Astrocyte (in vitro differentiated cells and primary cell): Measurements from ENCODE around the gene RIMBP2. TPM values are rescaled to one million over a fixed set of nuclear protein-coding genes. Genes with fewer than 3 reads are reported as not detected.

ENCODE experiments used
- DNase-seq: peaks from one replicate; pipeline ENCODE4 v3.0.0-alpha.2; 2010; ENCODE audit warnings: low read depth
- FAIRE-seq: peaks from 2 replicates; lab custom pipeline; 2011; peaks lifted over from hg19 to GRCh38; lab: Jason Lieb, UNC
- H2AFZ ChIP-seq: 2 replicates; pipeline ENCODE4 v1.6.0; 2012; ENCODE audit warnings: low read depth, low read length, inconsistent platforms
- H3K27ac ChIP-seq: 2 replicates; pipeline ENCODE4 v1.5.1; 2011; ENCODE audit warnings: low read depth, low read length, inconsistent platforms
- H3K27me3 ChIP-seq: 2 replicates; pipeline ENCODE4 v1.6.0; 2011; ENCODE audit warnings: low read length, inconsistent platforms; ENCODE audit not compliant: insufficient read depth
- H3K36me3 ChIP-seq: 2 replicates; pipeline ENCODE4 v1.5.1; 2011; ENCODE audit warnings: low read length, inconsistent platforms; ENCODE audit not compliant: insufficient read depth
- H3K4me1 ChIP-seq: 2 replicates; pipeline ENCODE4 v1.5.1; 2011; ENCODE audit warnings: low read length, inconsistent platforms; ENCODE audit not compliant: insufficient read depth
- H3K4me2 ChIP-seq: 2 replicates; pipeline ENCODE4 v1.6.0; 2012; ENCODE audit warnings: low read length, inconsistent platforms
- H3K4me3 ChIP-seq: 2 replicates; pipeline ENCODE4 v1.5.1; 2011; ENCODE audit warnings: low read depth, mild to moderate bottlenecking, low read length, inconsistent platforms; ENCODE audit not compliant: insufficient read depth
- H3K79me2 ChIP-seq: 2 replicates; pipeline ENCODE4 v1.6.0; 2012; ENCODE audit warnings: mild to moderate bottlenecking, low read length, inconsistent platforms; ENCODE audit not compliant: insufficient read depth
- H3K9ac ChIP-seq: 2 replicates; pipeline ENCODE4 v1.6.0; 2012; ENCODE audit warnings: mild to moderate bottlenecking, low read length, inconsistent platforms
- H3K9me3 ChIP-seq: 2 replicates; pipeline ENCODE4 v1.5.1; 2012; ENCODE audit warnings: low read depth, mild to moderate bottlenecking, low read length, inconsistent platforms; ENCODE audit not compliant: insufficient read depth
- H4K20me1 ChIP-seq: 2 replicates; pipeline ENCODE4 v1.6.0; 2012; ENCODE audit warnings: low read length, inconsistent platforms; ENCODE audit not compliant: insufficient read depth
- H3K27ac Mint-ChIP-seq: one replicate; pipeline ENCODE4 v1.8.0; 2021; ENCODE audit warnings: mild to moderate bottlenecking, mixed read lengths; ENCODE audit not compliant: unreplicated experiment
- H3K27me3 Mint-ChIP-seq: one replicate; pipeline ENCODE4 v1.8.0; 2021; ENCODE audit warnings: low read depth, mixed read lengths; ENCODE audit not compliant: unreplicated experiment
- H3K36me3 Mint-ChIP-seq: one replicate; pipeline ENCODE4 v1.8.0; 2021; ENCODE audit warnings: low read depth, mixed read lengths; ENCODE audit not compliant: unreplicated experiment
- H3K4me1 Mint-ChIP-seq: one replicate; pipeline ENCODE4 v1.8.0; 2021; ENCODE audit warnings: low read depth, mixed read lengths; ENCODE audit not compliant: unreplicated experiment
- H3K4me3 Mint-ChIP-seq: one replicate; pipeline ENCODE4 v1.8.0; 2021; ENCODE audit warnings: mild to moderate bottlenecking, moderate library complexity, mixed read lengths; ENCODE audit not compliant: unreplicated experiment
- H3K9me3 Mint-ChIP-seq: one replicate; pipeline ENCODE4 v1.8.0; 2021; ENCODE audit warnings: mild to moderate bottlenecking, mixed read lengths; ENCODE audit not compliant: unreplicated experiment
- EZH2 ChIP-seq: IDR thresholded peaks from 2 replicates; pipeline ENCODE4 v1.6.1; 2012; ENCODE audit warnings: mild to moderate bottlenecking, low read length, inconsistent platforms; ENCODE audit not compliant: insufficient read depth
- total RNA-seq: library from RNA; stranded (reverse); gene quantifications from 2 replicates; pipeline ENCODE4 v1.2.1, GENCODE V29; 2021
- TF ChIP-seq, protein P1 (sequence below): IDR thresholded peaks from 2 replicates; pipeline ENCODE4 v1.5.1; 2011; ENCODE audit warnings: low read depth, mild to moderate bottlenecking, inconsistent platforms, low read length, moderate library complexity; ENCODE audit not compliant: insufficient read depth

Gene RIMBP2
- total RNA-seq, 1 donor from 2014 or later = 2.2 TPM

GRCh38 chr12:130703733-130704375 lies 12.2 kb downstream of the RIMBP2 start:
- peaks cover 10% of the 10 kb centered on the region for H3K9me3 Mint-ChIP-seq
- no peak overlapping the region for H3K27ac Mint-ChIP-seq
- peaks cover 14% of the 10 kb centered on the region for H3K27me3 Mint-ChIP-seq
- H3K4me2 ChIP-seq = no peak overlapping the region
- no peak for DNase-seq
- H3K27ac ChIP-seq = no peak overlapping the region
- no peaks in the 10 kb centered on the region for H3K4me1 Mint-ChIP-seq
- TF ChIP-seq, protein P1, sequence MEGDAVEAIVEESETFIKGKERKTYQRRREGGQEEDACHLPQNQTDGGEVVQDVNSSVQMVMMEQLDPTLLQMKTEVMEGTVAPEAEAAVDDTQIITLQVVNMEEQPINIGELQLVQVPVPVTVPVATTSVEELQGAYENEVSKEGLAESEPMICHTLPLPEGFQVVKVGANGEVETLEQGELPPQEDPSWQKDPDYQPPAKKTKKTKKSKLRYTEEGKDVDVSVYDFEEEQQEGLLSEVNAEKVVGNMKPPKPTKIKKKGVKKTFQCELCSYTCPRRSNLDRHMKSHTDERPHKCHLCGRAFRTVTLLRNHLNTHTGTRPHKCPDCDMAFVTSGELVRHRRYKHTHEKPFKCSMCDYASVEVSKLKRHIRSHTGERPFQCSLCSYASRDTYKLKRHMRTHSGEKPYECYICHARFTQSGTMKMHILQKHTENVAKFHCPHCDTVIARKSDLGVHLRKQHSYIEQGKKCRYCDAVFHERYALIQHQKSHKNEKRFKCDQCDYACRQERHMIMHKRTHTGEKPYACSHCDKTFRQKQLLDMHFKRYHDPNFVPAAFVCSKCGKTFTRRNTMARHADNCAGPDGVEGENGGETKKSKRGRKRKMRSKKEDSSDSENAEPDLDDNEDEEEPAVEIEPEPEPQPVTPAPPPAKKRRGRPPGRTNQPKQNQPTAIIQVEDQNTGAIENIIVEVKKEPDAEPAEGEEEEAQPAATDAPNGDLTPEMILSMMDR = no peak
- TF ChIP-seq EZH2 = no peak
- FAIRE-seq = no peak
- no peaks in the 10 kb centered on the region for H3K79me2 ChIP-seq
- H2AFZ ChIP-seq = no peak overlapping the region
- no peak overlapping the region for H3K4me3 Mint-ChIP-seq
- no peaks in the 10 kb centered on the region for H3K36me3 ChIP-seq
- H3K27me3 ChIP-seq = no peaks in the 10 kb centered on the region
- H3K4me1 ChIP-seq = no peaks in the 10 kb centered on the region
- no peaks in the 10 kb centered on the region for H4K20me1 ChIP-seq
- peaks cover 5% of the 10 kb centered on the region for H3K9me3 ChIP-seq
- H3K9ac ChIP-seq = no peak overlapping the region
- H3K4me3 ChIP-seq = no peak overlapping the region
- peaks cover 2% of the 10 kb centered on the region for H3K36me3 Mint-ChIP-seq

DNA sequence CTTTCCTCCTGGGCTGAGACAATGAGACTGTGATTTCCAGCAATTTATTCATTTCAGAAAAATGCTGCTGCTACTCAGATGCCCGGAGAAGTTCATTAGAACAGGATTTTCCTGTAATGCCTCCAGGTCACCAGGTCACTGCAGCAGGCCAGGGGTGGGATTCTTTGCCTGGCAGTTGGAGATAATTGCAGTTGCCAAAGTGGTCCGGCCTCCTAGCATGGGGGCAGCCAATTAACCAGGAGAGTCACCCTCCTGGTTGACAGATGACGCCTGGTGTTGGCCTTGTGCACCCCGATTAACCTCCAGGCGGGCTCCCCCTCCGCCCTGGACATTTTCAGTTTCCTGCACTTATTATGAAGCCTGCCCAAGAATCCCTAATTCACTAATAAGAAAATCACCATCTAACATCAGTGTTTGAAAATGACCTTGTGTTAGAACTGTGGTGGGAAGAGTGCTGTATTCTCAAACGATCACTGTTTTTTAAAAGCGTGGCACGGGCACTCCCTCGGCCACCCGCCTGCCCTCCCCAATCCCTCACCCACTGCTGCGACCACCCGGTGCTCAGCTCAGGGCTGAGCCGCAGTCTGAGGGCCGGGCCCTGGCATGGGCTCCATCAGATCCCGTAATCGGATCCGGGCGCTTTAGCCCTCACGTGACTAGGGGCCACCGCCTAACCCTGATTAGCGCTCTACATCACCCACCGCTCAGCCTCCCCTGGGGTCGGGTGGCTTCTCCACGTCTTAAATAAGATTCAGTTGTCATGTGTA lies 12.9 kb downstream of the RIMBP2 start:
- Mint-ChIP-seq H3K4me1 (no peaks in the 10 kb centered on the region), H3K36me3 (peaks cover 2% of the 10 kb centered on the region), H3K27ac (no peak overlapping the region), H3K27me3 (peaks cover 14% of the 10 kb centered on the region), H3K9me3 (peaks cover 9% of the 10 kb centered on the region), H3K4me3 (no peak overlapping the region)
- Histone ChIP-seq H3K4me1 (no peaks in the 10 kb centered on the region), H3K79me2 (no peaks in the 10 kb centered on the region), H3K9me3 (peaks cover 5% of the 10 kb centered on the region), H3K9ac (no peak overlapping the region), H3K36me3 (no peaks in the 10 kb centered on the region), H3K27me3 (no peaks in the 10 kb centered on the region), H3K4me2 (no peak overlapping the region), H2AFZ (no peak overlapping the region), H4K20me1 (no peaks in the 10 kb centered on the region), H3K27ac (no peak overlapping the region), H3K4me3 (no peak overlapping the region)
- TF ChIP-seq, protein P1 = no peak
- no peak for TF ChIP-seq EZH2
- DNase-seq (no peak), FAIRE-seq (no peak)

GRCh38 chr12:130701402-130701744 lies 14.7 kb downstream of the RIMBP2 start:
- H3K4me1 Mint-ChIP-seq = no peaks in the 10 kb centered on the region
- H3K4me1 ChIP-seq = no peaks in the 10 kb centered on the region
- no peaks in the 10 kb centered on the region for H3K79me2 ChIP-seq
- FAIRE-seq (no peak), DNase-seq (no peak)
- no peak overlapping the region for H2AFZ ChIP-seq
- peaks cover 6% of the 10 kb centered on the region for H3K9me3 Mint-ChIP-seq
- no peak overlapping the region for H3K27ac Mint-ChIP-seq
- no peak overlapping the region for H3K4me2 ChIP-seq
- H3K27me3 ChIP-seq = no peaks in the 10 kb centered on the region
- peaks cover 17% of the 10 kb centered on the region for H3K27me3 Mint-ChIP-seq
- H3K9ac ChIP-seq = no peak overlapping the region
- no peak overlapping the region for H3K4me3 Mint-ChIP-seq
- H4K20me1 ChIP-seq = no peaks in the 10 kb centered on the region
- no peak overlapping the region for H3K4me3 ChIP-seq
- no peak for TF ChIP-seq EZH2
- TF ChIP-seq, protein P1 = no peak
- peaks cover 2% of the 10 kb centered on the region for H3K36me3 Mint-ChIP-seq
- H3K36me3 ChIP-seq = no peaks in the 10 kb centered on the region
- peaks cover 5% of the 10 kb centered on the region for H3K9me3 ChIP-seq
- no peak overlapping the region for H3K27ac ChIP-seq
